TTC549 (cell line): ENCODE results near the gene OR10H2.
"Not testable (repeated sequence)": the region's sequence is repeated elsewhere in the genome, so short reads cannot be mapped to it uniquely, and the experiment has no call there.

ENCODE experiments used
- FAIRE-seq: peaks from 2 replicates; lab custom pipeline; 2012; peaks lifted over from hg19 to GRCh38; lab: Jason Lieb, UNC

The OR10H2 gene

DNA sequence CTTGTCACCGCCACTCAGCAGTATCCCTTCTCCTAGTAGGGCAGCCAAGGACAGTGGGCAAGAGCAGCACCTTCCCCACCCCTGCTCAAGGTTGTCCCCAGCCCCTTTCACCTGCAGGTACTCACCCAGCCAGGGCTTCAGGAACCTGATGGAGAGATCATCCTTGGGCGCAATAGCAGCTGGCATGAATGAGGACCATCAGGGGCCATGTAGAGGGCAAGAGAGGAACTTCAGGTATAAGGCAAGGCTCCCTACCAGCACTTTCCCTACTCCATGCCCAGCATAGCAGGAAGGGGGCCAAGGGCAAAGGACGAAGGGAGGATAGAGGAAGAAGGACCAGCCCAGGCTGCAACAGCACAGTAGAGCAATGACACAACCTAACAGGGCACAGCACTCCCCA is 46.3 kb downstream of the OR10H2 start:
- FAIRE-seq: not testable (repeated sequence)

DNA sequence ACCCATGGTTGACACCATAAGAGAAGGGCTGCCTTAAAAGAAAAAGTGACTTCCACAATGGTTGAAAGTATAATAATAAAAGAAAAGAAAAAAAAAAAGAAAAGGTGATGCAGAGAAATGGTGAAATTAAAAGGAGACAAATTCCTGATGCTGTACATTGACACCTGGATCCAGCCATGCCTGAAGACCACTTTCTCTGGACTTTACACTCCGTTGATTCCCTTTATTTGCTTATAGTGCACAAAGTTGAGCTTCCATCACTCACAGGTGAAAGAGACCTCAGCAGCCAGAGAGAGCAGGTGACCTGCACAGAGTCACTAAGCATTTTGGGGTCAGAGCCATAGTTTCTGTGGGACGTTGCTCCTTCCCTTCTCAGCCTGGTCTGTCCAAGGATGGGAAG is 47.4 kb downstream of the OR10H2 start:
- FAIRE-seq: no peak

DNA sequence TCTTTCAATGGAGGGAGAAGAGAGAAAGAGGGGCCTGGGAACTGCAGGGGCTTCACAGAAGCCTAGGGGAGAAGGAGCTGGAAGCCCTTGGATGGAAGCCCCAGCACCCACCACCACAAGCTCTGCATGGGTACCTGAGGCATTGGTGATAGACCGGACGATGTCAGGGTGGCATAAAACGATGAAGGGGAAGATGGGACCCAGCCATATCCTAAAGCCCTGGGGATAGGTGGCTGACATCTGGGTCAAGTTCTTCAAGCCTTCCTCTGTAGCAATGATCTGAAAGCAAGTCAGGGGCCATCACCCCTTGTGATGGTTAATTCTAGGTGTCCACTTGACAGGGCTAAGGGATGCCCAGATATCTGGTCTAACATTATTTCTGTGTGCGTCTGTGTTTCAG is 48.4 kb downstream of the OR10H2 start:
- FAIRE-seq: no peak

DNA sequence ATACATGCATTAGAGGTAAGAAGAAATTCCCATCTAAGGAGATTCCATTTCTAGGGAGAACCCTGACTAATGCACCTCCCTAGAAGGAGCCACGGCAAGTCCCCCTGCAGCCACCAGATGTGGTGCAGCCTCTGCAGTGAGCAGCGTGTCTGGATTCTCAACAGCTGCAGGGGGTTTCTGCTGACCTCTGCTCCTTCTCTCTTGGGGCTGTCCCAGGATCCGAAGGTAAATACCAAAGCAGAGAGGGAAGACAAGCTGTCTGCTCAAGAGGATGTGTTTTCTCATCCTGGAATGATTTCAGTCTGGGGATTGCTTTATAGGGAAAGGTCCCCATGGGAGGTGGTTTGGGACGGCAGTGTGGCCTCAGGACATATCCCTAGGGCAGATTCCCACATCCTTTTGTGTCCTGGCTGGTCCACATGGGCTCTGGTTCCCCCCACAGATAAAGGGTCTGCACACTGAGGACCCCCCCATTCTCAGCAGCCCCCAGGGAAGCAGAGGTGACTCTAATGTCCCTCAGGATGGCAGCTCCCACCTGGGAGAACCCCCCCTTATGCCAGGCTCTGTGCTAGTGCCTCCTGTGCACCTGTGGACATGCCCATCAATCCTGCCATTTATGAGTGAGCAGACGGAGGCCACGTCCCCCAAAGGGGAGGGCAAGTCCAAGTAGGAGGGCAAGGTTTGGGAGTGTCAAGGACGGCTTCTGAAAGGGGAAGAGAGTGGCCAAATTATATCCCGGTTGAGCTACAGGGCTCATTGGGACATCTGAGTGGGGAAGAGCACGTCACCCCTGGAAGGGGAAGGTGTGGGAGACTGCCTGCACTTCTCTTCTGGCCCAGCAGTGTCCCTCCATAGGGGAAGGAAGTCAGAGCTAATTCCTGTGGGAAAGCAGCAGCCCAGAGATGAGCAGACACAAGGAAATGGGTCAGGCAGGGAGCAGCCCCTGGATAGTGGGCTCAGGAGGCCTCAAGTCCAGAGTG is 49.5 kb downstream of the OR10H2 start:
- no peak for FAIRE-seq
